Kasumi-1 (cell line): ENCODE measurements around the gene KCNN2.

Experiments used
- DNase-seq, 2 experiments: peaks; one replicate each; lab custom pipeline; 2025; lab: John Stamatoyannopoulos, UW

KCNN2 gene

GRCh38 chr5:114362977-114363761, 1.3 kb downstream of the KCNN2 start:
- no peak for DNase-seq

DNA sequence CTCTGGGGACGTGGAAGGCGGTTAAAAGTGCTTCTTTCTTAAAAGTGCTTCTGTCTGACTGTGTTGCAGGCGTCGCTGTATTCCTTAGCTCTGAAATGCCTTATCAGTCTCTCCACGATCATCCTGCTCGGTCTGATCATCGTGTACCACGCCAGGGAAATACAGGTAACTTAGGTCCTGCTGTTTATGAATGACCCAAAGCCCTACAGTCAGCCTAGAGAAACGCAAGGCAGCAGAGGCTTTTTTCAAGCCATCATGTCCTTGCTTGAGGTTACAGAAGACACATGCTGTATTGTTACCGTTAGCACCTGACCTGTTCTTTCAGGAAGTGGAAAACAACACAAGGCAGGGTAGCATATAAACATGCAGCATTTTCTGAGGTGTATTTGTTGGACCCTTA, 2.0 kb downstream of the KCNN2 start:
- DNase-seq: no peak

DNA sequence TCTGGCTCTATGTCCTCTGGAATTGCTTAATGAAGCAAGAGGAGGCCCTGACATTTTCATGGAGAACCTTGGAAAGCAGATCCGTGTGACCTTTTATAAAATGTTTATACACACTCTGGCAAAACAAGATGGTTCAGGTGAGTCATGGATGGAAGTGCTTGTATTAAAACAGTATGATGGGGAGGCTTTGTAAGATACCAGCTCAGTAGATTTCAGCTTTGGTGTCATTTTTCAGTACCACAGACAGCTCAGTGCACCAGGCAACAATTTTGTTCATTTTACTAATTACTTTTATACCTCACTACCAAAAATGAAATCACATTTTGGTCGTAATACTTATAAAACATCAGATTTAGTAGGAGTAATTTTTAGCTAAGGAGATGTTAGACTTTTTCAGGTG, 5.2 kb downstream of the KCNN2 start:
- DNase-seq: peak; percentile 12 to 22

GRCh38 chr5:114369680-114370417, 8.0 kb downstream of the KCNN2 start:
- peak; percentile 13 to 16 for DNase-seq

DNA sequence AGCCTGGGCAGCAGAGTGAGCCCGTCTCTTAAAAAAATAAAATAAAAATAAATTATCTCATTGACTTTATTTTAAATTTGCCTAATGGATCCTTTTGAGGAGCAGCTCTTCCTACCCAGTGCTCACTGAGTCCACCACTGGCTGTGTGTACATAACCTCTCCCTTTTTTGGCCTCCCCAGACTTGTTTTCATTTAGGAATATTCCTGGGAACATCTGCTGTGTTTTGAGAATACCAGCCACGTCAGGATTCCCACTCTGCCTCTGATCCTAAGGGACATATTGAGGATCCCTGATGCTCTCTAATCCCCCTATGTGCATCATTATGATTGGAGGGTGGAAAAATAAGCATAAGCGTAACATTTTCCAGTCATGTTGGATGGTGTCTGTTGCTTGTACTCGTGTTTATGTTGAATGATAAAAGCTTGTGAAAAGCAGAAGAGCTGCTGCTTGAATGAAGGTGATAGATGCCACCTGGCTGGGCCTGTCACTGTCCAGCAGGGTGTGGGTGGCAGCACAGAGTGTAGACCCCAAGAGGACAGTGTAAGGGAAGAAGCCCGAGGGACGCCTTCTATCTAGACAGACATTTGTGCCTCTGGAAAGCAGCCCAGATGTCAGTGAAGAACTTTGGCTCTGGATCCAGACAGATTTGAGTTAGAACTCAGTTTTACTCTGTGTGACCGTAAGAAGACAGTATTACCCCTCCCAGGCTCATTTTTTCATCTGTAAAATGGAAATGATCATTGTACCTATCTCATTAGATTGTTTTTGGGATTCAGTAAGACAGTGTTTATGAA, 15.4 kb downstream of the KCNN2 start:
- DNase-seq: no peak

DNA sequence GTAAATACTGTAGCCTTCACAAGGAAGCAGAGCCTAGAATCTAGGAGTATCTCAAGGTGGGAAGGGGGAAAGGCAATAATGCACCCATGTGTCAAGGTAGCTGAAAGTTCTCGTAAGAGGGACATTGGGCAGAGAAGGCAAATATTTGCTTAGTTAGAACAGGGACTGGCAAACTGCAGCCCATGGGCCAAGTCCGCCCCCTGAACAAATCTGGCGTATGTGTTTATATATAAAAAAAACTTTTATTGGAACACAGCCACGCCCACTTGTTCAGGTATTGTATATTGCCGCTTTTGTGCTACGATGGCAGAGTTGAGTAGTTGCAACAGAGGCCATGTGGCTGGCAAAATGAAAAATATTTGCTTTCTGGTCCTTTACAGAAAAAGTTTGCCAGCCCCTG, 16.1 kb downstream of the KCNN2 start:
- DNase-seq: no peak

GRCh38 chr5:114380721-114381120, 18.9 kb downstream of the KCNN2 start:
- DNase-seq: no peak

- no peak for DNase-seq
These were observed 25.6 kb downstream of the KCNN2 start for GRCh38 chr5:114387433-114387832.

DNA sequence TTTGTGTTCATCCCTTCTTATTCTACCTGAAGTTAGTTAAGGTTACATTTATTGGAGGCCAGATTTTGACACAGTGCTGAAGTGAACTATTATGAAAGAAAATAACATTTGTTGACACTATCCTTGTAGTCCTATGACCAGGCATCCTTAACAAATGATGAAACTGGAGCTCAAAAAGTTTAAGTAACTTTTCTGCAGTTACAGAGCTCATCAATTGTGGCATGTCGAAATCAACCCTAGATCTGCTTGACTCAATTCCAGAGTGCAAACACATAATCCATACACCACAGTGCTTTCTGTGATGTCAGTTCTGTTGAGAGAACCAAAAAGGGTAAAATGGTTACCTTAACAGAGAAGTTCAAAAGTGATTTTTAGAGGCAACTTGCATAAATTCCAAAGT, 28.6 kb downstream of the KCNN2 start:
- no peak for DNase-seq

GRCh38 chr5:114391321-114391720, 29.5 kb downstream of the KCNN2 start:
- no peak for DNase-seq

DNA sequence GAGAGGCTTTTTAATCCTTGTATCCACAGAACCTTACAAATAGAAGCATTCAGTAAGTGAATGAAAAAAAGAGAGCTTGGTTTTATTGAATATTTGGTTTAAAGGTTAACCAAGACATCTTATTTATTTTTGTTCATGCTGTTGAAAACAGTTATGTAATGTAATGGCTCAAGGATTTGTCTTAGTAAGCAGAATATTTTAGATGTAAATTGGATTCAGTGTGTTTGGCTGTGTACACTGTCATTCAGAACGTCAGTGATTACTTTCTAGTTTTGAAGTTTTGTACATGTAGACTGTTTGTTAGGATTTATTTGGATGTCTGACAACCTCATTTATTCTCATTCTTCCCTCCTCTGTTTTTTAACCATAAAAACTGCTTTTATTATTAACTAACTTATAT, 31.3 kb downstream of the KCNN2 start:
- DNase-seq: no peak

GRCh38 chr5:114402206-114402605, 40.3 kb downstream of the KCNN2 start:
- DNase-seq: no peak

DNA sequence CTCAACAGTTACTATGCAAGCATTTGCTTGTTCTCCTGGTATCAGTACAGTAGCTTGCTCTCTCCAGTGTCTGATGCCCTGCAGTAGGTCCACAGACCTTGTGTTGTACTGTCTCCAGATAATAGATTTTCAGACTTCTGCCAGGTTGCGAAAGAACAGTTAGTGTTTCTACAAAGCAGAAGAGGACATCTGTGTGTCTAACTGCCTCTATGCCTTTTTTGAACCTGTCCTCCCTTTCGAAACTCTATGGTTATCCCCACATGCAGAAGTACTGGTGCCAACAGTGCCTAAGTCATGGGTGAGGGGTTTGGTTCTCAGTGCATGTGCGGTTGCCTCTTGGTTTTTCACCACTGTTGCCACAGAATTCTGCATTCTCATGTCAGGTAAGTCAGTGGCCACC, 45.9 kb downstream of the KCNN2 start:
- DNase-seq: peak in 1 of 2 experiments; percentile 7

DNA sequence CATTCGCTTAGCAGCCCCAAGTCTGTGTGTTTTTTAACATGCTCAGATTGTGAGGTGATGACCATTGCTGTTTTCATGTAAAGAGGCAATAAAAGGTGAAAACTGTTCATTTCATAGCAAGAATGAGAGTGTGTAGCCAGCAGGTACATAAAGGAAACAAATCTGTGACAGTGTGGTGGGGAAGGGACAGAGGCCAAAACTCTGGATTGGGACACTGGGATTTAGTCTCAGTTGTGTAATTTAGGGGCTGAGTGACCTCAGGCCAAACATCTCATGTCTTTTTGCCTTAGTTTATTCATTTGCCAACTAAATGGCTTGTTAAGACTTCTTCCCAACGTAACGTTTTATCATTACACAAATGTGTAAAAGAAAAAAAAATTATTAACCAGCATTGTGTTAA, 47.0 kb downstream of the KCNN2 start:
- no peak for DNase-seq

DNA sequence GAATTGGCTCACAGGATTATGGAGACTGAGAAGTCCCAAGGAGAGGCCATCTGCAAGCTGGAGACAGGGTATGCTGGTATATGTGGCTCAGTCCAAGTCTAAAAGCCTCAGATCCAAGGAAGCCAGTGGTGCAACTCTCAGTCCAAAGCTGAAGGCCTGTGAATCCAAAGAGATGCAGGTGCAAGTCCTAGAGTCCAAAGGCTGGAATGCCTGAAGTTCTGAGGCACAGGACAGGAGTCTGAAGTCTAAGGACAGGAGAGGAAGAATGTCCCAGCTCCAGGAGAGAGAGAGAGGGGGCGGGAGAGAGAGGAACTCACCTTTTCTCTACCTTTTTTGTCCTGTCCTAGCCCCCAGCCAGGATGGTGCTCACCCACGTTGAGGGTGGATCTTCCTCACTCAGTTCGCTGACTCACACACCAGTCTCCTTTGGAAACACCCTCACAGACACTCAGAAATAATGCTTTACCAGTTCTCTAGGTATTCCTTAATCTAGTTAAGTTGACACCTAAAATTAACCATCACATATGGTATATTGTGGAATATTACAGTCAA, 49.6 kb downstream of the KCNN2 start:
- DNase-seq: no peak

GRCh38 chr5:114412510-114413171, 50.8 kb downstream of the KCNN2 start:
- DNase-seq: no peak

DNA sequence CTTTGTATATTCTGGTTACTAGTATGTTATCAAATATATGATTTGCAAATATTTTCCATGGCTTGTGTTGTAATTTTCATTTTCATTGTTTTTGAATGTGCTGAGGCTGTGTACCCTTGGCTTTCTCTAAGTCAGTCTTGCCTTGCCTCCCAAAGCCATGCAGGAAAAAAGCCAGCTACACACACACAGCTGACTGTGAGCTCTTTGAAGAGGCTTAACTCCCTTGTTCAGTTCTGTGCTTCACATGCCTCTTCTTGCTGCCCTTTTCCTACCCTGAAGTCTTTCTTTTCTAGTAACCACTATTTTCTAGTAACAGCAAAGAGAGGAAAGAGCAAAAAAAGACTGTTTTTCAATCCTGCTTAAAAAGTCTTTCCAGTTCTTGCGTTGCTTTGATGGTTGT, 53.9 kb downstream of the KCNN2 start:
- no peak for DNase-seq

DNA sequence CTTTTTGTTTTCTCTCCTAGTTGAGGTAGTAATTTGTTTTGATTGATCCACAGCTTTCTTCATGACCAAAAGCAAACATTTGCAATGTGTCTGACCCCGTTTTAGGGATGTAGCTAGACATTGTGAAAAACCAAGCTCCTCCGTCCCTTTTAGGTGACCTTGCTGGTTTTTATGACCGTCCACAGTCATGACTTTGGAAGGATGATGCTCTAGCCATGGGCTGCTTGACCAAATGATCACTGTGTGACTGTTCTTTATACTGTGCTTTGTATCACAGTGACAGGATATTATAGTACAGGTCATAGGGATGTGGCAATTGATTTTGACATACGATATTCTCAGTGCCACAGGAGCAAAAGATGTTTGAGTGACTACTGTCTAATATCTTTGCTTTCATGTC, 54.4 kb downstream of the KCNN2 start:
- DNase-seq: no peak

- no peak for DNase-seq
These were observed 55.6 kb downstream of the KCNN2 start for GRCh38 chr5:114417519-114417918.

DNA sequence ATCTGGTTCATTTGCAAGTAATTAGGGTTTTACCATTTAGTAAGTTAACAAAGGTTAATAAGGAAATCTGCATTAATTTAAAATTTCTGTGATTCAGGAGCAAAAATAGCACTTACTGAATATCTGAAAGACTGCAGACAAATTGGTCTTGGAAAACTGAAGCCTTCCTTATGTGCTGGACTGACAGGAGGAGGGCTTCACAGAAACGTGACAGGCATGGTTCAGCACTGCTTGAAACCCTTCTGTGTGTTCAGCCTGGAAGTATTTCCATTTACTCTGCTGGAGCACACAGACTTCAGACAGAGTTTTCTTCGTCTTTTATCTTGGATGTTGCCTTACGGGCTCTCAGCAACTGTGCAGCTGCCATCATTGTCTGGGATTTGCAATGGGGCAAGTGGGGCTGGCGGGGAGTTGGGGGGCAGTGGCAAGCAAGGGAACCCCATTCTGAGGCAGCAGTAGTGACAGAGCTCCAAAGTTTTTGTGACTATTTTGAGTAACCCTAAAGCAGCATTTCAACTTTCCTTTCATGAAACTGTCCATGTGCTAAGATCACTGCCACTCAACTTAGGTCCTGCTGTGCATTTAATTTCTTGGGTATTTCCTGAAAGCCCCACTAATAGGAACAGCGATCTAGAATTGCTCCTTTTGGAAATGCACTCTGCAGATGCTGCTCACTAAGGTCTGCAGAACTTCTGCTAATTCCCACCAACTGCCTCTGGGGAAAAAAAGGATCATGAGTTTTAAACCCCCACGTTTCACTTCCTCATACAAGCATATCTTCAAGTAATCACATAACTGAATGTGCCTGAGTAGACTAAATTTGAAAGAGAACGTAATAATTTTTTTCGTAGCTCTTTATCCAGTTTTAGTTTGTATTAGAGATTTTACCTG, 56.6 kb downstream of the KCNN2 start:
- DNase-seq: peak; percentile 77 to 93

- no peak for DNase-seq
These were observed 57.2 kb downstream of the KCNN2 start for GRCh38 chr5:114419067-114419388.
